HepG2 (cell line): ENCODE results near the gene IRS2. TPM values are rescaled to one million over a fixed set of nuclear protein-coding genes. Genes with fewer than 3 reads are reported as not detected.

Source experiments
- ATAC-seq: fragments of 200-7000 bp; cut with Tn5 transposase; 3 replicates; pipeline ENCODE4 v1.9.1; 2020; ENCODE audit warnings: mild to moderate bottlenecking, moderate library complexity
- BruUV-seq: library from RNA; stranded (reverse); fragments of 400-500 nt; replicated peaks from 2 replicates; lab custom pipeline; 2021; lab: Mats Ljungman, UMichigan
- CTCF ChIA-PET: fragments of 300-600 bp; formaldehyde crosslinking; extraction: SDS; loops from one replicate; lab custom pipeline; 2021; ENCODE audit warnings: low total read pairs, inconsistent platforms, low intra/inter-chr PET ratio; lab: Yijun Ruan, JAX
- POLR2A ChIA-PET: fragments of 350-600 bp; sonication (Branson Sonifier 250); formaldehyde crosslinking; loops from one replicate; lab custom pipeline; 2020; ENCODE audit warnings: antibody characterized with exemption, inconsistent platforms; lab: Yijun Ruan, JAX
- DNase-seq: peaks from one replicate; pipeline ENCODE4 v3.0.0-alpha.2; 2015; ENCODE audit warnings: low spot score
- FAIRE-seq: peaks from 3 replicates; lab custom pipeline; 2011; peaks lifted over from hg19 to GRCh38; lab: Jason Lieb, UNC
- H2AFZ ChIP-seq: one replicate; pipeline ENCODE4 v1.6.1; 2011; ENCODE audit warnings: low read length, inconsistent platforms
- H3K27ac ChIP-seq: fragments of 300-600 bp; 3 replicates; pipeline ENCODE4 v1.8.0; 2011; ENCODE audit warnings: mixed run types, mild to moderate bottlenecking, mixed read lengths, low read length, inconsistent platforms; ENCODE audit not compliant: insufficient read depth; ENCODE audit errors: extremely low read length
- H3K27me3 ChIP-seq, 2 experiments: fragments of 200-600 bp in 1 of 2; 2 replicates in 1 of 2; 3 replicates in 1 of 2; pipeline versions ENCODE4 v1.6.0 to v1.8.0; 2011; ENCODE audit warnings: low read length in 2 of 2, mild to moderate bottlenecking in 2 of 2, moderate library complexity in 2 of 2, inconsistent platforms in 1 of 2; ENCODE audit not compliant: insufficient read depth in 2 of 2, control insufficient read depth in 1 of 2
- H3K36me3 ChIP-seq, 2 experiments: fragments of 200-600 bp in 1 of 2; replicated peaks in 1 of 2; 2 replicates in 1 of 2; 3 replicates in 1 of 2; pipeline versions ENCODE4 v1.5.1 to v1.8.0; 2011; ENCODE audit warnings: low read length in 2 of 2, inconsistent platforms in 1 of 2; ENCODE audit not compliant: insufficient read depth in 2 of 2, control insufficient read depth in 1 of 2
- H3K4me1 ChIP-seq: 2 replicates; pipeline ENCODE4 v1.5.1; 2012; ENCODE audit warnings: low read length, inconsistent platforms; ENCODE audit not compliant: insufficient read depth
- H3K4me2 ChIP-seq: 2 replicates; pipeline ENCODE4 v1.6.0; 2011; ENCODE audit warnings: low read depth, low read length, inconsistent platforms
- H3K4me3 ChIP-seq, 3 experiments: fragments of 200-600 bp in 1 of 3; sonication (generic), shearing (Covaris generic) in 1 of 3; replicated peaks in 1 of 3; 2 replicates each; pipeline ENCODE4 v1.5.1; 2011 to 2016; ENCODE audit warnings: low read length in 3 of 3, inconsistent platforms in 2 of 3, low read depth in 2 of 3, mild to moderate bottlenecking in 2 of 3, control low read depth in 1 of 3, mixed read lengths in 1 of 3; ENCODE audit not compliant: insufficient read depth in 1 of 3
- H3K79me2 ChIP-seq: one replicate; pipeline ENCODE4 v1.6.1; 2011; ENCODE audit warnings: low read length, inconsistent platforms; ENCODE audit not compliant: insufficient read depth
- H3K9ac ChIP-seq: 2 replicates; pipeline ENCODE4 v1.6.0; 2011; ENCODE audit warnings: mild to moderate bottlenecking, low read depth, low read length, inconsistent platforms; ENCODE audit not compliant: insufficient read depth
- H3K9me3 ChIP-seq: 2 replicates; pipeline ENCODE4 v1.5.1; 2012; ENCODE audit warnings: mild to moderate bottlenecking, low read length
- H4K20me1 ChIP-seq: 2 replicates; pipeline ENCODE4 v1.6.0; 2011; ENCODE audit warnings: inconsistent platforms, mild to moderate bottlenecking, low read length, moderate library complexity; ENCODE audit not compliant: insufficient read depth
- CBX2 ChIP-seq, 2 experiments: fragments of 200-600 bp in 1 of 2; sonication (generic); formaldehyde crosslinking in 1 of 2; IDR thresholded peaks; 2 replicates each; pipeline versions ENCODE4 v1.7.0 to v1.8.1; 2018 to 2022; ENCODE audit warnings: low read depth in 2 of 2, low read length in 1 of 2, mild to moderate bottlenecking in 1 of 2, missing genetic modification reagents in 1 of 2
- FOXJ3 ChIP-seq: sonication (generic); formaldehyde crosslinking; IDR thresholded peaks from 2 replicates; pipeline ENCODE4 v1.4.0; 2020; ENCODE audit warnings: missing genetic modification reagents, mild to moderate bottlenecking, borderline replicate concordance
- GATAD1 ChIP-seq: IDR thresholded peaks from 2 replicates; pipeline ENCODE4 v1.6.1; 2016; ENCODE audit warnings: missing genetic modification reagents, missing compliant biosample characterization
- HHEX ChIP-seq: IDR thresholded peaks from 2 replicates; pipeline ENCODE4 v1.6.1; 2016; ENCODE audit warnings: control low read depth
- IKZF4 ChIP-seq: sonication (generic); formaldehyde crosslinking; IDR thresholded peaks from 2 replicates; pipeline ENCODE4 v1.5.1; 2020; ENCODE audit warnings: borderline replicate concordance, mild to moderate bottlenecking, low read depth, missing genetic modification reagents; ENCODE audit errors: not compliant biosample characterization
- MYPOP ChIP-seq: sonication (generic); formaldehyde crosslinking; IDR thresholded peaks from 2 replicates; pipeline ENCODE4 v1.8.1; 2023; ENCODE audit warnings: mild to moderate bottlenecking, moderate library complexity, missing genetic modification reagents
- RERE ChIP-seq: IDR thresholded peaks from 2 replicates; pipeline ENCODE4 v1.6.1; 2016; ENCODE audit warnings: low read depth, missing genetic modification reagents, missing compliant biosample characterization
- SCMH1 ChIP-seq: sonication (generic); formaldehyde crosslinking; IDR thresholded peaks from 2 replicates; pipeline ENCODE4 v1.9.0; 2021; ENCODE audit warnings: missing genetic modification reagents, mild to moderate bottlenecking, borderline replicate concordance
- SIN3A ChIP-seq: IDR thresholded peaks from 2 replicates; pipeline ENCODE4 v1.6.1; 2011; ENCODE audit warnings: low read depth, mild to moderate bottlenecking, control low read depth, low read length, borderline replicate concordance
- SMARCC2 ChIP-seq: fragments of 450-650 bp; IDR thresholded peaks from 2 replicates; pipeline ENCODE4 v1.6.1; 2017; ENCODE audit warnings: antibody characterized with exemption, mild to moderate bottlenecking
- ZBTB1 ChIP-seq: sonication (generic); formaldehyde crosslinking; IDR thresholded peaks from 2 replicates; pipeline ENCODE4 v1.4.0; 2020; ENCODE audit warnings: missing genetic modification reagents, borderline replicate concordance
- ZBTB33 ChIP-seq: sonication (generic); formaldehyde crosslinking; IDR thresholded peaks from 2 replicates; pipeline ENCODE4 v1.4.0; 2020; ENCODE audit warnings: missing genetic modification reagents
- ZKSCAN1 ChIP-seq: fragments of 150-350 bp; IDR thresholded peaks from 2 replicates; pipeline ENCODE4 v1.6.1; 2014; ENCODE audit warnings: low read length
- ZNF251 ChIP-seq: sonication (generic); formaldehyde crosslinking; IDR thresholded peaks from 2 replicates; pipeline ENCODE4 v1.9.0; 2021; ENCODE audit warnings: mild to moderate bottlenecking, missing genetic modification reagents
- ZNF350 ChIP-seq: sonication (generic); formaldehyde crosslinking; IDR thresholded peaks from 2 replicates; pipeline ENCODE4 v1.4.0; 2020; ENCODE audit warnings: mild to moderate bottlenecking, low read depth, missing genetic modification reagents, borderline replicate concordance
- ZNF720 ChIP-seq: sonication (generic); formaldehyde crosslinking; IDR thresholded peaks from 2 replicates; pipeline ENCODE4 v1.4.0; 2020; ENCODE audit warnings: missing genetic modification reagents
- WGBS: methylation state at CpG from one replicate; pipeline ENCODE4 v1.1.6; 2017; ENCODE audit warnings: low lambda C conversion rate; 5-methylcytosine and 5-hydroxymethylcytosine counted together
- in situ Hi-C: cut with HindIII; loops from 2 replicates; pipeline ENCODE4 v1.10.0; 2017; ENCODE audit warnings: low pct_unique_long_range_greater_than_20kb; ENCODE audit not compliant: extremely low pct_ligation_motif_present
- intact Hi-C: fragments of 100-400 bp; cut with micrococcal nuclease; formaldehyde crosslinking; loops from one replicate; pipeline ENCODE4 v1.10.0; 2022; ENCODE audit not compliant: unreplicated experiment
- polyA plus RNA-seq, 8 experiments: library from polyadenylated mRNA; depleted of rRNA in 3 of 8; stranded (reverse) in 7 of 8; unstranded in 1 of 8; fragments of >200 nt; fragmentation: Illumina TruSeq in 4 of 8; extraction: Trizol in 4 of 8; gene quantifications; 2 replicates each; pipeline versions ENCODE4 v1.2.1 to v1.2.3, GENCODE V29; 2011 to 2016; ENCODE audit warnings: low read depth in 4 of 8, missing spikeins in 1 of 8, mixed read lengths in 1 of 8; ENCODE audit not compliant: insufficient read depth in 1 of 8
- total RNA-seq, 5 experiments: library from RNA; depleted of rRNA; stranded (reverse); fragments of >200 nt; fragmentation: Illumina TruSeq; extraction: Trizol; gene quantifications; 2 replicates each; pipeline ENCODE4 v1.2.3, GENCODE V29; 2016; ENCODE audit warnings: low read depth in 1 of 5

Gene IRS2
- total and polyA plus RNA-seq, 2 of the 13 experiments (the other 11 are each of a cell fraction or from before 2014, with no cell fraction given), result 0.02 to 0.04 TPM

GRCh38 chr13:109719962-109720646 lies 66.3 kb downstream of the IRS2 start:
- Histone ChIP-seq H3K9me3 (no peaks in the 10 kb centered on the region), H3K27ac (no peak overlapping the region), H3K27me3 (no peaks in the 10 kb centered on the region), H3K4me2 (peak overlapping the region; percentile 4; the same call in 1 of the 2 replicates), H3K9ac (no peak overlapping the region), H3K36me3 (no peaks in the 10 kb centered on the region), H3K4me3 (no peak overlapping the region), H4K20me1 (no peaks in the 10 kb centered on the region), H3K4me1 (peaks cover 21% of the 10 kb centered on the region), H2AFZ (no peak overlapping the region), H3K79me2 (no peaks in the 10 kb centered on the region)
- POLR2A ChIA-PET, result no interaction called here
- intact Hi-C loops, result no loop called here
- in situ Hi-C loops, result no loop called here
- DNase-seq, result no peak
- ATAC-seq, result peak; percentile 39
- no peak for FAIRE-seq
- WGBS, result 16% methylated on average over 7 of the region's 7 CpGs
- CTCF ChIA-PET, result no interaction called here
- BruUV-seq, result no TSS peak
- TF ChIP-seq MYPOP (CRISPR knock-in tag), result no peak
- TF ChIP-seq IKZF4, result no peak
- TF ChIP-seq ZBTB33 (CRISPR knock-in tag), result no peak
- no peak for TF ChIP-seq ZBTB1
- no peak for TF ChIP-seq SMARCC2
- no peak for TF ChIP-seq ZKSCAN1
- TF ChIP-seq ZNF720 (CRISPR knock-in tag), result no peak
- TF ChIP-seq HHEX (CRISPR knock-in tag), result no peak
- TF ChIP-seq ZNF350 (CRISPR knock-in tag), result no peak
- no peak for TF ChIP-seq FOXJ3 (CRISPR knock-in tag)
- no peak for TF ChIP-seq RERE
- TF ChIP-seq SIN3A, result no peak
- TF ChIP-seq ZNF251 (CRISPR knock-in tag), result no peak
- no peak for TF ChIP-seq CBX2 (IDR thresholded peaks at IDR 0.05; ENCODE audit: low read depth, low read length)
- TF ChIP-seq CBX2 (CRISPR knock-in tag; IDR thresholded peaks at IDR 0.05; ENCODE audit: low read depth), result no peak
- TF ChIP-seq GATAD1 (CRISPR knock-in tag), result no peak
- no peak for TF ChIP-seq SCMH1 (CRISPR knock-in tag)
